ENCODE measurements around the gene PTGIS.

DNA sequence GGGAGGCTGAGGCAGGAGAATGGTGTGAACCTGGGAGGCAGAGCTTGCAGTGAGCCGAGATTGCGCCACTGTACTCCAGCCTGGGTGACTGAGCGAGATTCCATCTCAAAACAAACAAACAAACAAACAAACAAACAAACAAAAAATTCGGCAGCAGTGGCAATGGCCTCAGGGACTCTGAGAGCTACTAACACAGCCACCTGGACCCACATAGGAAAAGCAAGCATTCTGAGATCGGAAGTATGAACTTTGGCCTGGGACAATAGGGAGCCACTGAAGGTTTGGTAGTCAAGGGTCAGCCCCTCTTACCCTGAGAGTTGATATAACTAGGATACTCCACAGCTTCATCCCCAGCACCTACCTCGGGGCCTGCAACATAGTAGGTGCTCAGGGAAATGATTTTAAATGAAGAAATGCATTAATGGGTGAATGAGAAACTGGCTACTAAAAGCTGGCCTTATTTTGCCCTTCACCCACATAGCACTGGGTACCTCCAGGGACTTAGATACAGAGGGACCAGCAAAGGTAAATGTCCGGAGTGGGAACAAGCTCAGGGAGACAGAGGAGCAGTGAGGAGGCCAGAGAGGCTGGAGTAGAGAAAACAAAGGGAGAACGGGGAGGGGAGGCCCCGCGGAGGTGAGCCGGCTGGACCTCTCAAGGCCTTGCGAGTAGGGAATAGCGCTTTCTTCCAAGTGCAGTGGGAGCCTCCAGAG lies 46.6 kb upstream of the PTGIS start:
- TF ChIP-seq POLR2A (IDR thresholded peaks at IDR 0.05), result no peak
- TF ChIP-seq CTCF (IDR thresholded peaks at IDR 0.05), result no peak

Data from Peyer's patch (tissue), 4 donors.